ENCODE data around the gene PCSK5. TPM values are rescaled to one million over a fixed set of nuclear protein-coding genes. Genes with fewer than 3 reads are reported as not detected.

Gene PCSK5
- total RNA-seq, 2 experiments from 2014 or later, result 14.4 to 15.2 TPM

- Histone ChIP-seq H3K4me3 (ENCODE audit: low read length) (no peak overlapping the region), H3K27me3 (ENCODE audit: control insufficient read depth in 1 of 2, insufficient read depth in 2 of 2, low read length in 2 of 2) (no peaks in the 10 kb centered on the region), H3K4me1 (ENCODE audit: insufficient read depth, low read length) (no peaks in the 10 kb centered on the region), H3K27ac (ENCODE audit: low read depth in 1 of 2, low read length in 2 of 2) (no peak overlapping the region), H3K9me3 (ENCODE audit: control insufficient read depth in 1 of 2, insufficient read depth in 1 of 2, low read length in 2 of 2) (no peaks in the 10 kb centered on the region), H3K36me3 (ENCODE audit: insufficient read depth, low read length) (no peaks in the 10 kb centered on the region)
- Mint-ChIP-seq H3K36me3 (ENCODE audit: low read depth) (no peaks in the 10 kb centered on the region), H3K9me3 (no peaks in the 10 kb centered on the region), H3K27ac (no peak overlapping the region), H3K4me1 (ENCODE audit: low read depth) (peaks cover 70% of the 10 kb centered on the region), H3K4me3 (no peak overlapping the region), H3K27me3 (no peaks in the 10 kb centered on the region)
- ChIA-PET POLR2A (no interaction called here), CTCF (no interaction called here)
- ATAC-seq (ENCODE audit: poor library complexity) (no peak), DNase-seq (no peak)
- intact Hi-C loops (cut with DNase I, micrococcal nuclease), result loop anchor here in 1 of 2 experiments (10.0 kb wide), 1 partner anchor 51 kb away; no protein-coding TSS in a partner anchor
- no peak for TF ChIP-seq CTCF (IDR thresholded peaks at IDR 0.05)
These were observed 23.5 kb downstream of the PCSK5 start for GRCh38 chr9:75914002-75914401.

- H3K4me3 ChIP-seq (ENCODE audit: low read length), result no peak overlapping the region
- ChIA-PET POLR2A (no interaction called here), CTCF (no interaction called here)
- Mint-ChIP-seq H3K4me1 (ENCODE audit: low read depth) (peaks cover 66% of the 10 kb centered on the region), H3K9me3 (no peaks in the 10 kb centered on the region), H3K27ac (no peak overlapping the region), H3K4me3 (no peak overlapping the region), H3K27me3 (no peaks in the 10 kb centered on the region), H3K36me3 (ENCODE audit: low read depth) (no peaks in the 10 kb centered on the region)
- intact Hi-C loops (cut with DNase I, micrococcal nuclease), result loop anchor here in 1 of 2 experiments (10.0 kb wide), 1 partner anchor 50 kb away; no protein-coding TSS in a partner anchor
- ATAC-seq (ENCODE audit: poor library complexity), result no peak
- H3K4me1 ChIP-seq (ENCODE audit: insufficient read depth, low read length), result no peaks in the 10 kb centered on the region
- DNase-seq, result no peak
- H3K9me3 ChIP-seq (ENCODE audit: control insufficient read depth in 1 of 2, insufficient read depth in 1 of 2, low read length in 2 of 2), result no peaks in the 10 kb centered on the region
- TF ChIP-seq CTCF (IDR thresholded peaks at IDR 0.05), result no peak
- no peaks in the 10 kb centered on the region for H3K27me3 ChIP-seq (ENCODE audit: control insufficient read depth in 1 of 2, insufficient read depth in 2 of 2, low read length in 2 of 2)
- no peaks in the 10 kb centered on the region for H3K36me3 ChIP-seq (ENCODE audit: insufficient read depth, low read length)
- no peak overlapping the region for H3K27ac ChIP-seq (ENCODE audit: low read depth in 1 of 2, low read length in 2 of 2)
These were observed 24.5 kb downstream of the PCSK5 start for GRCh38 chr9:75914883-75915452.

- ATAC-seq (ENCODE audit: poor library complexity), result no peak
These were observed 27.7 kb downstream of the PCSK5 start for GRCh38 chr9:75918154-75918553.

More at GRCh38 chr9:75918154-75918553, 27.7 kb downstream of the PCSK5 start:
- DNase-seq, result no peak
- no peaks in the 10 kb centered on the region for H3K27me3 Mint-ChIP-seq
- CTCF ChIA-PET, result no interaction called here
- no peak overlapping the region for H3K27ac ChIP-seq (ENCODE audit: low read depth in 1 of 2, low read length in 2 of 2)
- H3K27me3 ChIP-seq (ENCODE audit: control insufficient read depth in 1 of 2, insufficient read depth in 2 of 2, low read length in 2 of 2), result no peaks in the 10 kb centered on the region
- H3K36me3 ChIP-seq (ENCODE audit: insufficient read depth, low read length), result no peaks in the 10 kb centered on the region
- H3K4me1 Mint-ChIP-seq (ENCODE audit: low read depth), result peaks cover 49% of the 10 kb centered on the region
- H3K9me3 Mint-ChIP-seq, result no peaks in the 10 kb centered on the region
- H3K4me3 ChIP-seq (ENCODE audit: low read length), result no peak overlapping the region
- H3K9me3 ChIP-seq (ENCODE audit: control insufficient read depth in 1 of 2, insufficient read depth in 1 of 2, low read length in 2 of 2), result peaks cover 0 to 3% of the 10 kb centered on the region in 2 experiments
- intact Hi-C loops (cut with DNase I, micrococcal nuclease), result loop anchor here in 1 of 2 experiments (10.0 kb wide), 1 partner anchor 47 kb away; no protein-coding TSS in a partner anchor
- no peak overlapping the region for H3K4me3 Mint-ChIP-seq
- H3K27ac Mint-ChIP-seq, result no peak overlapping the region
- POLR2A ChIA-PET, result no interaction called here
- no peaks in the 10 kb centered on the region for H3K4me1 ChIP-seq (ENCODE audit: insufficient read depth, low read length)
- H3K36me3 Mint-ChIP-seq (ENCODE audit: low read depth), result no peaks in the 10 kb centered on the region
- TF ChIP-seq CTCF (IDR thresholded peaks at IDR 0.05), result no peak

Measured in CD4-positive, alpha-beta T cell (primary cell).